Mucosa of stomach (tissue), 1 donor: Measurements from ENCODE around the gene PLAAT4.
"Not testable (repeated sequence)": the region's sequence is repeated elsewhere in the genome, so short reads cannot be mapped to it uniquely, and the experiment has no call there.

Experiments used
- H3K27me3 ChIP-seq: one replicate; pipeline ENCODE4 v1.7.0; 2013; ENCODE audit warnings: mild to moderate bottlenecking, low read length; ENCODE audit not compliant: control insufficient read depth, insufficient read depth
- H3K36me3 ChIP-seq: one replicate; pipeline ENCODE4 v1.7.0; 2013; ENCODE audit warnings: low read length; ENCODE audit not compliant: control insufficient read depth, insufficient read depth
- H3K4me1 ChIP-seq: one replicate; pipeline ENCODE4 v1.7.0; 2013; ENCODE audit warnings: mild to moderate bottlenecking, low read length; ENCODE audit not compliant: control insufficient read depth, insufficient read depth
- H3K4me3 ChIP-seq: one replicate; pipeline ENCODE4 v1.7.0; 2013; ENCODE audit warnings: low read length
- H3K9ac ChIP-seq: one replicate; pipeline ENCODE4 v1.7.0; 2013; ENCODE audit warnings: mild to moderate bottlenecking, low read length, moderate library complexity
- H3K9me3 ChIP-seq: one replicate; pipeline ENCODE4 v1.7.0; 2013; ENCODE audit warnings: mild to moderate bottlenecking, low read length, moderate library complexity; ENCODE audit not compliant: control insufficient read depth
- donor health status: Pancreatic carcinoma.

The PLAAT4 gene

GRCh38 chr11:63564784-63565350 lies 28.3 kb downstream of the PLAAT4 start:
- no peak overlapping the region for H3K4me3 ChIP-seq
- peaks cover 62% of the 10 kb centered on the region for H3K4me1 ChIP-seq

DNA sequence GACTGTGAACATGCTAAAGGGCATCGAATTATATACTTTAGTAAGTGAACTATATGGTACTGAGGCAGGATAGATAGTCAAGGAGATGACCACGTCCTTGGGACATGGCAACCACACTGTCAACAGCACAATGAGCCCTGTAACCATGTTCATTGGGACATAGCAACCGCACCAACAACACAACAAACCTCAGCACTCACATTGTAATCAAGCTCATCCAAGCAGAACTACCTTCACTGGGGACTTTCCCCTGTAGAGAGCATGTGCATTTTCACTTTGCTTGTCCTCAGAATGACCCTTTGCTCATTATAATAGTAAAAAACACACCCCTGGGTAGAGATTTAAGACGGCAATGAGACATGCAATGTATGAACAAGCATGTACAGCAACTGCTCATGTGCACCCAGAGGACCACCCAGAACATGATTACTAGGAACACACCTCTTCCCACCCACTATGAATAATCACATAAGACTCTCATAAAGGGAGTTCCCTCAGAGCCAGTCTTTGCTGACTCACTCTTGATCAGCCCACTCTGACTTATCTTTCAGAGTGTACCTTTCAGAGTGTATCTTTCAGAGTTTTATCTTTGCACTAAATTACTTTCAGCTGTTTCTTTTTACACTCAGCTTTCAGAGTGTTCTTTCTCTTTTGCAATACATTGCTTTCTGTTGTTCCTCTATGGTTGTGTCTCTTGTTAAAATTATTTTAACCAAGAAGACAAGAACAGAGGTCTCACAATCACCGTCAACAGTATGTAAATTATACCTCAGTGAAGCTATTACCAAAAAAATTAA lies 30.6 kb downstream of the PLAAT4 start:
- H3K4me3 ChIP-seq, result no peak overlapping the region
- peak overlapping the region; percentile 27 for H3K9ac ChIP-seq
- peaks cover 45% of the 10 kb centered on the region for H3K4me1 ChIP-seq
- H3K9me3 ChIP-seq, result no peaks in the 10 kb centered on the region
- no peaks in the 10 kb centered on the region for H3K27me3 ChIP-seq
- H3K36me3 ChIP-seq, result no peaks in the 10 kb centered on the region

More at GRCh38 chr11:63564784-63565350, 28.3 kb downstream of the PLAAT4 start:
- no peaks in the 10 kb centered on the region for H3K36me3 ChIP-seq
- H3K27me3 ChIP-seq, result no peaks in the 10 kb centered on the region
- no peaks in the 10 kb centered on the region for H3K9me3 ChIP-seq
- peak overlapping the region; percentile 59 for H3K9ac ChIP-seq

GRCh38 chr11:63569570-63569969 lies 33.0 kb downstream of the PLAAT4 start:
- Histone ChIP-seq H3K36me3 (no peaks in the 10 kb centered on the region), H3K9ac (no peak overlapping the region), H3K9me3 (no peaks in the 10 kb centered on the region), H3K27me3 (no peaks in the 10 kb centered on the region), H3K4me1 (peaks cover 40% of the 10 kb centered on the region), H3K4me3 (no peak overlapping the region)

DNA sequence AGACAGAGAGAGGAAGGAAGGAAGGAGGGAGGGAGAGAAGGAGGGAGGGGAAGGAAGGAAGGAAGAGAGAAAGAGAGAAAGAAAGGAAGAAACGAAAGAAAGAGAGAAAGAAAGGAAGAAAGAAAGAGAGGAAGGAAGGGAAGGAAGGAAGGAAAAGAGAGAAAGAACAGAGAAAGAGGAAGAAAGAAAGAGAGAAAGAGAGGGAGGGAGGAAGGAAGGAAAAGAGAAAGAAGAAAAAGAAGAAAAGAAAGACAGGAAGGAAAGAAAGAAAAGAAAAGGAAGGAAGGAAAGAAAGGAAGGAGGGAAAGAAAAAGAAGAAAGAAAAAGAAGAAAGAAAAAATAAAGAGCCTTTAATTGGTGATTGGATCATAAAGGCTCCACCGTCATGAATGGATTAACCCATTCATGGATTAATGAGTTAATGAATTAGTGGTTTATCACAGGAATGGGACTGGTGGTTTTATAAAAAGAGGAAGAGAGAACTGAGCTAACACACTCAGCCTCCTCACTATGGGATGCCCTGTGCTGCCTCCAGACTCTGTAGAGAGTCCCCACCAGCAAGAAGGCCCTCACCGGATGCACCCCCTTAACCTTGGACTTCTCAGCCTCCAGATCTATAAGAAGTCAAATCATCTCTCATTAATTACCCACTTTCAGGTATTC lies 35.5 kb downstream of the PLAAT4 start:
- Histone ChIP-seq H3K4me1 (peaks cover 30% of the 10 kb centered on the region), H3K27me3 (no peaks in the 10 kb centered on the region), H3K4me3 (no peak overlapping the region), H3K36me3 (no peaks in the 10 kb centered on the region), H3K9ac (no peak overlapping the region), H3K9me3 (no peaks in the 10 kb centered on the region)

DNA sequence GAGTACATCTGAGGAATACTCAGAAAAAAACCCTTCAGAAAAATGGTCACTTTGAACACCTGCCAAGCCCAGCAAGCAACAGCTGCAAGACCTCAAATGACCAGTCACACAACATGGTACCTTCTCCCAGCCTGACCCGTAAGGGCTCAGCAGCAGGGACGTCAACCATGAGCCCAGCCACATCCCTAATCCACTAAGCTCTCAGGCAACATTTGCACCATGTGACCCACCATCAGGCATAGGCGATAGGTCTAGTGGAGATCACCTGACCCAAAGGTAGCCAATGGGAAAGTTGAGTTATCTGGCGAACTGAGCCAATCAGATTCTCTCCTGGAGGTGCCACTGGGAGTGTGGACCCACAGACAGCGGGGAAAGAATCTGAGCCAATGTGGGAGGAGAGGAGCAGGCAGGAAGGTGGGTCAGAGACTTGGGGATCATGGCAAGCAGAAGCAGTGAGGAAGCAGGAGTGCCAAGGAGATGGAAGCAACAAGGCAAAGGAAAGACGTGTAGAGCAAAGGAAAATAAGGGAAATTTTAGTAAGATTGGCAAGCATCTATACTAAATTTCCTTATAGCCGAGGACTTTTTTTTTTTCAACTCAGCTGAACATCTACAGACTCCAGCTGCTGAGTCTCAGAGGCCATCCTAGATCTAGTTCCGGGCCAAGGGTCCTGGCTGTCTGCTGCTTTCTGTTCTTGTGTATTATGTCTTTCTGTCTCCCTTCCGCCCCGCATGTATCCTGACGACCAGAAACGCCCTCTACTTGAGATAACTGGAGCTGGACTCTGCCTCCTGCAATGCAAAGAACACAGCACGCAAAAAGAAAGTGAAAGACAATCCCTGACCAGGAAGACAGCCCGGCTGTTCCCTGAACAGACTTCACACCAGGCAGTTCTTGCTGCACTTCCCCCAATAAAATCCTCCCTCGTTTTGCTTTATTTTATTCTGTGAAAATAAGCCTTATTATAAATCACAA lies 37.6 kb downstream of the PLAAT4 start:
- Histone ChIP-seq H3K9ac (peak overlapping the region; percentile 63), H3K9me3 (no peaks in the 10 kb centered on the region), H3K27me3 (no peaks in the 10 kb centered on the region), H3K36me3 (no peaks in the 10 kb centered on the region), H3K4me1 (peaks cover 25% of the 10 kb centered on the region), H3K4me3 (peak overlapping the region; percentile 7)

- H3K9me3 ChIP-seq, result peaks cover 2% of the 10 kb centered on the region
- H3K36me3 ChIP-seq, result no peaks in the 10 kb centered on the region
- peak overlapping the region; percentile 7 for H3K4me3 ChIP-seq
- peaks cover 25% of the 10 kb centered on the region for H3K4me1 ChIP-seq
- peak overlapping the region; percentile 63 for H3K9ac ChIP-seq
- H3K27me3 ChIP-seq, result no peaks in the 10 kb centered on the region
Measured at GRCh38 chr11:63574856-63575602, 38.4 kb downstream of the PLAAT4 start.

DNA sequence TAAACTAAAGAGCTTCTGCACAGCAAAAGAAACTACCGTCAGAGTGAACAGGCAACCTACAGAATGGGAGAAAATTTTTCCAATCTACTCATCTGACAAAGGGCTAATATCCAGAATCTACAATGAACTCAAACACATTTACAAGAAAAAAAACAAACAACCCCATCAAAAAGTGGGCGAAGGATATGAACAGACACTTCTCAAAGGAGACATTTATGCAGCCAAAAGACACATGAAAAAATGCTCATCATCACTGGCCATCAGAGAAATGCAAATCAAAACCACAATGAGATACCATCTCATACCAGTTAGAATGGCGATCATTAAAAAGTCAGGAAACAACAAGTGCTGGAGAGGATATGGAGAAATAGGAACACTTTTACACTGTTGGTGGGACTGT lies 42.3 kb downstream of the PLAAT4 start:
- not testable (repeated sequence) for H3K4me3 ChIP-seq, H3K27me3 ChIP-seq, H3K9ac ChIP-seq, H3K36me3 ChIP-seq, H3K9me3 ChIP-seq
- peaks cover 18% of the 10 kb centered on the region for H3K4me1 ChIP-seq

- not testable (repeated sequence) for H3K36me3 ChIP-seq, H3K4me1 ChIP-seq, H3K9me3 ChIP-seq, H3K4me3 ChIP-seq, H3K27me3 ChIP-seq, H3K9ac ChIP-seq
Measured at GRCh38 chr11:63581224-63581623, 44.6 kb downstream of the PLAAT4 start.

DNA sequence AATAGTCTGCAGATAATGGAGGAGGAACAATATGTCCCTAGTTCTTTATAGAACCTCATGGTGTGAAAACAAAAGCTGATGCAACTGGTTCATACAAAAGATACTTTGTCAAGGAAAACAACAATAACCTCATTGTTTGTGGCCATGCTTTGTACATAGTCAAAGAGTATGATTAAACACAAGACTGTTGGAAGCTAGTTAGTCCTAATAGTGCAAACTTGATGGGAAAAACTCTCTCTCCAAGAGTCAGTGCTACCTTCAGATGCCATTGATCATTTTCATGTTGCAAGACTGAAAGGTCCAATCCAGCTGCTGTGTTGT lies 46.7 kb downstream of the PLAAT4 start:
- Histone ChIP-seq H3K9me3 (peaks cover 3% of the 10 kb centered on the region), H3K36me3 (no peaks in the 10 kb centered on the region), H3K4me3 (no peak overlapping the region), H3K27me3 (no peaks in the 10 kb centered on the region), H3K4me1 (no peaks in the 10 kb centered on the region), H3K9ac (no peak overlapping the region)

- Histone ChIP-seq H3K9me3 (no peaks in the 10 kb centered on the region), H3K36me3 (no peaks in the 10 kb centered on the region)
Measured at GRCh38 chr11:63586451-63587166, 50.0 kb downstream of the PLAAT4 start.

GRCh38 chr11:63589000-63589399 lies 52.4 kb downstream of the PLAAT4 start:
- no peak overlapping the region for H3K4me3 ChIP-seq
- H3K27me3 ChIP-seq, result no peaks in the 10 kb centered on the region
- no peak overlapping the region for H3K9ac ChIP-seq
- no peaks in the 10 kb centered on the region for H3K9me3 ChIP-seq
- H3K4me1 ChIP-seq, result no peaks in the 10 kb centered on the region
- H3K36me3 ChIP-seq, result no peaks in the 10 kb centered on the region

More at GRCh38 chr11:63586451-63587166, 50.0 kb downstream of the PLAAT4 start:
- H3K9ac ChIP-seq, result no peak overlapping the region
- no peaks in the 10 kb centered on the region for H3K27me3 ChIP-seq
- no peak overlapping the region for H3K4me3 ChIP-seq
- H3K4me1 ChIP-seq, result no peaks in the 10 kb centered on the region
